K562 (cell line): ENCODE results near the gene CDK4. TPM values are rescaled to one million over a fixed set of nuclear protein-coding genes. Genes with fewer than 3 reads are reported as not detected.

Experiments
- ATAC-seq: fragments of 200-7000 bp; cut with Tn5 transposase; 3 replicates; pipeline ENCODE4 v1.9.1; 2020; ENCODE audit warnings: moderate library complexity
- BruUV-seq: library from RNA; stranded (reverse); fragments of 400-500 nt; replicated peaks from 2 replicates; lab custom pipeline; 2021; lab: Mats Ljungman, UMichigan
- CTCF ChIA-PET: fragments of 300-600 bp; formaldehyde crosslinking; extraction: SDS; loops from one replicate; lab custom pipeline; 2021; ENCODE audit warnings: low intra/inter-chr PET ratio; lab: Yijun Ruan, JAX
- POLR2A ChIA-PET: fragments of 300-600, 350-650 bp; sonication (Branson Sonifier 250); formaldehyde crosslinking; extraction: SDS; loops from one replicate; lab custom pipeline; 2021; ENCODE audit warnings: antibody characterized with exemption, inconsistent platforms; lab: Yijun Ruan, JAX
- DNase-seq, 4 experiments: peaks; one replicate each; pipeline versions ENCODE4 v3.0.0 to v3.0.0-alpha.2; 2011 to 2018; ENCODE audit warnings: low spot score in 3 of 4, mixed read lengths in 3 of 4; ENCODE audit errors: extremely low read depth in 1 of 4
- FAIRE-seq: peaks from 2 replicates; lab custom pipeline; 2011; peaks lifted over from hg19 to GRCh38; lab: Jason Lieb, UNC
- H2AFZ ChIP-seq: 2 replicates; pipeline ENCODE4 v1.6.0; 2011; ENCODE audit warnings: low read depth, low read length, control low read depth, inconsistent platforms
- H3K27ac ChIP-seq: fragments of 200-600 bp; 3 replicates; pipeline ENCODE4 v1.8.0; 2011; ENCODE audit warnings: low read depth, mild to moderate bottlenecking, control low read depth, inconsistent platforms, low read length, moderate library complexity, mixed read lengths; ENCODE audit errors: extremely low read depth
- H3K27me3 ChIP-seq, 2 experiments: fragments of 300-600 bp in 1 of 2; 2 replicates in 1 of 2; 3 replicates in 1 of 2; pipeline versions ENCODE4 v1.6.0 to v1.8.0; 2011; ENCODE audit warnings: inconsistent platforms in 2 of 2, low read length in 2 of 2, mild to moderate bottlenecking in 1 of 2, mixed read lengths in 1 of 2, moderate library complexity in 1 of 2; ENCODE audit not compliant: control insufficient read depth in 2 of 2, insufficient read depth in 2 of 2
- H3K36me3 ChIP-seq: fragments of 300-600 bp; 3 replicates; pipeline ENCODE4 v1.8.0; 2011; ENCODE audit warnings: mild to moderate bottlenecking, low read length, inconsistent platforms; ENCODE audit not compliant: control insufficient read depth, insufficient read depth
- H3K4me1 ChIP-seq, 2 experiments: fragments of 200-600 bp in 1 of 2; replicated peaks in 1 of 2; 2 replicates in 1 of 2; 3 replicates in 1 of 2; pipeline versions ENCODE4 v1.5.1 to v1.8.0; 2011; ENCODE audit warnings: inconsistent platforms in 2 of 2, low read length in 2 of 2, mild to moderate bottlenecking in 1 of 2, mixed read lengths in 1 of 2, moderate library complexity in 1 of 2; ENCODE audit not compliant: control insufficient read depth in 2 of 2, insufficient read depth in 2 of 2
- H3K4me2 ChIP-seq: 2 replicates; pipeline ENCODE4 v1.6.1; 2011; ENCODE audit warnings: low read length, control low read depth, inconsistent platforms, mixed read lengths; ENCODE audit not compliant: insufficient read depth
- H3K4me3 ChIP-seq: fragments of 200-600 bp; sonication (generic), shearing (Covaris generic); 2 replicates; pipeline ENCODE4 v1.5.1; 2016; ENCODE audit warnings: control low read depth, inconsistent platforms
- H3K79me2 ChIP-seq: fragments of 200-600 bp; 3 replicates; pipeline ENCODE4 v1.8.0; 2011; ENCODE audit warnings: low read length, inconsistent platforms; ENCODE audit not compliant: control insufficient read depth, insufficient read depth
- H3K9ac ChIP-seq, 2 experiments: 2 replicates each; pipeline versions ENCODE4 v1.6.0 to v1.6.1; 2011; ENCODE audit warnings: low read depth in 2 of 2, low read length in 2 of 2, control low read depth in 1 of 2, inconsistent platforms in 1 of 2, mild to moderate bottlenecking in 1 of 2, mixed read lengths in 1 of 2; ENCODE audit not compliant: insufficient read depth in 1 of 2
- H3K9me1 ChIP-seq: one replicate; pipeline ENCODE4 v1.6.0; 2011; ENCODE audit warnings: inconsistent platforms, mild to moderate bottlenecking, low read length, moderate library complexity; ENCODE audit not compliant: control insufficient read depth, insufficient read depth
- H3K9me3 ChIP-seq: replicated peaks from 2 replicates; pipeline ENCODE4 v1.5.1; 2011; ENCODE audit warnings: low read depth, low read length, inconsistent platforms; ENCODE audit not compliant: control insufficient read depth, insufficient read depth
- H4K20me1 ChIP-seq: replicated peaks from 2 replicates; pipeline ENCODE4 v1.6.1; 2011; ENCODE audit warnings: low read length, inconsistent platforms, mixed read lengths; ENCODE audit not compliant: control insufficient read depth, insufficient read depth
- RBM25 ChIP-seq: fragments of 200-400 bp; formaldehyde crosslinking; IDR thresholded peaks from 2 replicates; pipeline ENCODE4 v1.6.1; 2018; ENCODE audit warnings: low read length, low read depth, moderate library complexity; ENCODE audit not compliant: severe bottlenecking
- SRF ChIP-seq, 2 experiments: fragments of 250-450, 450-650 bp in 1 of 2; sonication (Bioruptor Pico) in 1 of 2; sonication (generic) in 1 of 2; formaldehyde crosslinking; IDR thresholded peaks; 2 replicates each; pipeline versions ENCODE4 v1.5.0 to v1.5.1; 2020 to 2022; ENCODE audit warnings: mild to moderate bottlenecking in 1 of 2, missing genetic modification reagents in 1 of 2
- ZNF699 ChIP-seq: fragments of 250-450 bp; sonication (Bioruptor Pico); IDR thresholded peaks from 2 replicates; pipeline ENCODE4 v1.8.0; 2021; ENCODE audit warnings: mild to moderate bottlenecking, moderate library complexity; ENCODE audit not compliant: insufficient replicate concordance
- WGBS: fragments of 100-300 bp; shearing (Covaris generic); methylation state at CpG from one replicate; pipeline ENCODE4 v1.1.6; 2016; ENCODE audit warnings: low coverage, mixed read lengths; ENCODE audit not compliant: insufficient coverage; ENCODE audit errors: missing lambda C conversion rate; 5-methylcytosine and 5-hydroxymethylcytosine counted together
- in situ Hi-C: fragments of 300-500 bp; cut with MboI; formaldehyde crosslinking; loops from 4 replicates; pipeline ENCODE4 v1.15.0; 2018; ENCODE audit warnings: inconsistent platforms, mixed read lengths
- intact Hi-C: fragments of 100-400 bp; cut with micrococcal nuclease; formaldehyde crosslinking; loops from 2 replicates; pipeline ENCODE4 v1.14.2; 2022
- polyA plus RNA-seq, 8 experiments: library from polyadenylated mRNA; depleted of rRNA in 4 of 8; stranded (reverse) in 5 of 8; unstranded in 3 of 8; fragments of >200 nt; fragmentation: Nextera tagmentation in 2 of 8; fragmentation: Illumina TruSeq in 1 of 8; extraction: Ambion mirVana in 2 of 8; extraction: Trizol in 1 of 8; gene quantifications; 2 replicates each; pipeline versions ENCODE4 v1.2.1 to v1.2.3, GENCODE V29; 2011 to 2014; ENCODE audit warnings: inconsistent platforms in 1 of 8, missing spikeins in 1 of 8
- total RNA-seq, 7 experiments: library from RNA; depleted of rRNA in 6 of 7; stranded (reverse); fragments of >200 nt in 6 of 7; fragmentation: Illumina TruSeq in 2 of 7; extraction: Trizol in 2 of 7; gene quantifications; 2 replicates each; pipeline versions ENCODE4 v1.2.1 to v1.2.3, GENCODE V29; 2011 to 2021; ENCODE audit warnings: low replicate concordance in 1 of 7
- TF ChIP-seq, protein P1 (sequence below): fragments of 450-650 bp; IDR thresholded peaks from 2 replicates; pipeline ENCODE4 v1.7.1; 2018; ENCODE audit warnings: mild to moderate bottlenecking, low read depth; ENCODE audit not compliant: partially characterized antibody
- TF ChIP-seq, protein P2 (sequence below): sonication (generic); formaldehyde crosslinking; IDR thresholded peaks from 2 replicates; pipeline ENCODE4 v1.8.1; 2023; ENCODE audit warnings: mild to moderate bottlenecking, missing genetic modification reagents

The CDK4 gene
- total and polyA plus RNA-seq, 9 of the 15 experiments (the other 6 are each of a cell fraction or from before 2014, with no cell fraction given) = 37.8 to 436 (median 238) TPM

DNA sequence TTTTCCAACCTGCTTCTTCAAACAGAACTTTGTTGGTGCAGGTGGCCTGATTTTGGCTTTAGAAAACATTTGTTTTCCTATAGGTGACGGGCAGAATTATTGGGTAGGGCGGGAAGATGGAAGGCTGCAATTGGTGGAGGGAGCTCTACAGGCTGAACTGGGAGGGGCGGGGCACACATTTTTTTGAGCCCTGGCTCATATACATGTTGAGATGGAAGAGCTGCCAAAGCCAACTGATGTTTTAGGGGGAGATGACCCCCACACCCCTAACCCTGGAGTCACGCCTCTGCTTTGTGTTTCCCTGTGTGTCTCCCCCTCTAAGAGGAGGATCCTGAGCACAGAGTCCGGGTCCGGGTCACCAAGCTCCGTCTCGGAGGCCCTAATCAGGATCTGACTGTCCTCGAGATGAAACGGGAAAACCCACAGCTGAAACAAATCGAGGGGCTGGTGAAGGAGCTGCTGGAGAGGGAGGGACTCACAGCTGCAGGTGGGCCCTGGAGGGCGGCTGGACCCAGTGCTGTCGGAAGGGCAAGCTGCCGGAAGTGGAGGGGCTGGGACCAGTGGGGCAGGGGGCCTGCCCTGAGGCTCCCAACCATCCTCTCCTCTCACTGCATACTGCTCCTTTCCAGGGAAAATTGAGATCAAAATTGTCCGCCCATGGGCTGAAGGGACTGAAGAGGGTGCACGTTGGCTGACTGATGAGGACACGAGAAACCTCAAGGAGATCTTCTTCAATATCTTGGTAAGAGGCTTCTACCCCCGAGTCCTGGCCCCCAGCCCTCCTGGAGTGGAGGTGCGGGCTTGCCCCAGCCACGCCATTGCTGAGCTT lies 32.1 kb downstream of the CDK4 start (continued):
- no peak for TF ChIP-seq ZNF699
- TF ChIP-seq, protein P1, sequence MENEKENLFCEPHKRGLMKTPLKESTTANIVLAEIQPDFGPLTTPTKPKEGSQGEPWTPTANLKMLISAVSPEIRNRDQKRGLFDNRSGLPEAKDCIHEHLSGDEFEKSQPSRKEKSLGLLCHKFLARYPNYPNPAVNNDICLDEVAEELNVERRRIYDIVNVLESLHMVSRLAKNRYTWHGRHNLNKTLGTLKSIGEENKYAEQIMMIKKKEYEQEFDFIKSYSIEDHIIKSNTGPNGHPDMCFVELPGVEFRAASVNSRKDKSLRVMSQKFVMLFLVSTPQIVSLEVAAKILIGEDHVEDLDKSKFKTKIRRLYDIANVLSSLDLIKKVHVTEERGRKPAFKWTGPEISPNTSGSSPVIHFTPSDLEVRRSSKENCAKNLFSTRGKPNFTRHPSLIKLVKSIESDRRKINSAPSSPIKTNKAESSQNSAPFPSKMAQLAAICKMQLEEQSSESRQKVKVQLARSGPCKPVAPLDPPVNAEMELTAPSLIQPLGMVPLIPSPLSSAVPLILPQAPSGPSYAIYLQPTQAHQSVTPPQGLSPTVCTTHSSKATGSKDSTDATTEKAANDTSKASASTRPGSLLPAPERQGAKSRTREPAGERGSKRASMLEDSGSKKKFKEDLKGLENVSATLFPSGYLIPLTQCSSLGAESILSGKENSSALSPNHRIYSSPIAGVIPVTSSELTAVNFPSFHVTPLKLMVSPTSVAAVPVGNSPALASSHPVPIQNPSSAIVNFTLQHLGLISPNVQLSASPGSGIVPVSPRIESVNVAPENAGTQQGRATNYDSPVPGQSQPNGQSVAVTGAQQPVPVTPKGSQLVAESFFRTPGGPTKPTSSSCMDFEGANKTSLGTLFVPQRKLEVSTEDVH = no peak

DNA sequence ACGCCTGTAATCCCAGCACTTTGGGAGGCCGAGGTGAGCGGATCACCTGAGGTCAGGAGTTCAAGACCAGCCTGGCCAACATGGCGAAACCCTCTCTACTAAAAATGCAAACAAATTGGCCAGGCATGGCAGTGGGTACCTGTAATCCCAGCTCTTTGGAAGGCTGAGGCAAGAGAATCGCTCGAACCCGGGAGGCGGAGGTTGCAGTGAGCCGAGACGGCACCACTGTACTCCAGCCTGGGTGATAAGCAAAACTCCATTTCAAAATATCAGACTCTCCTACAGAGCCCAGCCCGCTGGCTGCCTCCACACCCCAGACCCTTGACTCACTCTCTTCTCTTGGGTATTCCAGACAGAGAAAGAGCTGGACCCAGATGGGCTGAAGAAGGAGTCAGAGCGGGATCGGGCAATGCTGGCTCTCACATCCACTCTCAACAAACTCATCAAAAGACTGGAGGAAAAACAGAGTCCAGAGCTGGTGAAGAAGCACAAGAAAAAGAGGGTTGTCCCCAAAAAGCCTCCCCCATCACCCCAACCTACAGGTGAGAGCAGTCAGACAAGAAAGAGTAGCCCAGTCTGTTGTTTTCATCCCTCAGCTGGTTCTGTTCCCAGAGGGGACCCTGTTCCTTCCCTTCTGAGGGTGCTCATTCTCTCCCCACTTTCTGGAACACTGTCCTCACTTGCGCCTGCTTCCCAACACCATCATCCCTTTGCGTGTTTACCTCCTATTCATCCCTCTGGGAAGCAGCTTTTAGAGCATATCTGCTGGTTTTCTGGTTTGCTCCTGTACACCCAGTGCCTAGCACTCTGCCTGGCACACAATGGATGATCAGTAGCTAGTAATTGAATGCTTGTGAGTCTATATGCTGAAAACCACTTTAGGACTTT lies 33.2 kb downstream of the CDK4 start:
- Histone ChIP-seq H2AFZ (no peak overlapping the region), H3K79me2 (no peaks in the 10 kb centered on the region), H3K4me1 (peaks cover 0 to 3% of the 10 kb centered on the region in 2 experiments; a peak in 1 of 5 replicates), H3K9me3 (no peaks in the 10 kb centered on the region), H4K20me1 (no peaks in the 10 kb centered on the region), H3K9ac (no peak overlapping the region), H3K4me2 (no peak overlapping the region), H3K27me3 (no peaks in the 10 kb centered on the region)
- no peak for FAIRE-seq
- WGBS = 94% methylated on average over 14 of the region's 15 CpGs
- POLR2A ChIA-PET = interaction anchor here (0.9 to 1.1 kb wide), 4 partner anchors 10 to 25 kb away, joined by 3 to 5 read pairs (median 4); partner anchors contain the start of gene OS9
- in situ Hi-C loops = no loop called here
- TF ChIP-seq SRF (CRISPR knock-in tag; IDR thresholded peaks at IDR 0.05) (no peak), RBM25 (peak; percentile 59)
- TF ChIP-seq, protein P2, sequence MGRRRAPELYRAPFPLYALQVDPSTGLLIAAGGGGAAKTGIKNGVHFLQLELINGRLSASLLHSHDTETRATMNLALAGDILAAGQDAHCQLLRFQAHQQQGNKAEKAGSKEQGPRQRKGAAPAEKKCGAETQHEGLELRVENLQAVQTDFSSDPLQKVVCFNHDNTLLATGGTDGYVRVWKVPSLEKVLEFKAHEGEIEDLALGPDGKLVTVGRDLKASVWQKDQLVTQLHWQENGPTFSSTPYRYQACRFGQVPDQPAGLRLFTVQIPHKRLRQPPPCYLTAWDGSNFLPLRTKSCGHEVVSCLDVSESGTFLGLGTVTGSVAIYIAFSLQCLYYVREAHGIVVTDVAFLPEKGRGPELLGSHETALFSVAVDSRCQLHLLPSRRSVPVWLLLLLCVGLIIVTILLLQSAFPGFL (CRISPR knock-in tag) = no peak
- TF ChIP-seq, all 486 proteins: peak for 1
- intact Hi-C loops = no loop called here
- Histone ChIP-seq H3K36me3 (peaks cover 52% of the 10 kb centered on the region; the same call in 2 of the 3 replicates), H3K27ac (no peak overlapping the region), H3K4me3 (no peak overlapping the region), H3K9me1 (no peaks in the 10 kb centered on the region)
- no TSS peak for BruUV-seq
- ATAC-seq (no peak), DNase-seq (no peak)
- CTCF ChIA-PET = no interaction called here
